Limb (tissue), 2 donors: ENCODE data around the gene DISP3.

Experiments used
- DNase-seq, 2 donors: peaks; one replicate each; pipeline ENCODE4 v3.0.0-alpha.2; 2016; ENCODE audit errors: extremely low spot score in 2 of 2

The DISP3 gene

DNA sequence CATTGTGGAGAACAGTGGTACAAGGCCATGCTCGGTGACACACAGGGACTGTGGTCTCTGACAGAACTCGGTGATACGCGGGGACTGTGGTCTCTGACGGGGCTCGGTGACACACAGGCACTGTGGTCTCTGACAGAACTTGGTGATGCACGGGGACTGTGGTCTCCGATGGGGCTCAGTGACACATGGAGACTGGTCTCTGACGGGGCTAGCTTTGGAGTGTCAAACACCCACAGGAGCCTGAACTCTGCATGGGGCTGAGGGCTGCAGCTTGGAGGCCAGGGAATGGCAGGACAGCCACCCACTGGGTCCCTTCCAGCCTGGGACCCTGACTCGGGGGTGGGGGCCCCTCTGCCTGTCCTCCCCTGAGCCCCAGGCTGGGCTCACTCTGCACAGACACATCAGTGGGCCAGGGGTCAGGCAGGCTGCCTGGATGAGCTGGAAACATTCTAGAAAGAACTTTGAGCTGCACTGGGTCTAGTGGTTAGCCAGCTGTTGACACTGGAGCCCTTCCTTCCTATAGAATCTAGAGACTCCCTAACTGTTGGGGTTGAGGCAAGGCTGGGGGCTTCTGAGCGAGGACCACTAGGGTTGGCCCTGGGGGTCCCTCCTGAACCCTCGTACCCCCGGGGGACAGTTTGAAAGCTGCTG, 49.8 kb downstream of the DISP3 start:
- DNase-seq, result no peak

- DNase-seq, result no peak
Measured at GRCh38 chr1:11529330-11529729, 50.4 kb downstream of the DISP3 start.

- no peak for DNase-seq
Measured at GRCh38 chr1:11529763-11530730, 51.1 kb downstream of the DISP3 start.

DNA sequence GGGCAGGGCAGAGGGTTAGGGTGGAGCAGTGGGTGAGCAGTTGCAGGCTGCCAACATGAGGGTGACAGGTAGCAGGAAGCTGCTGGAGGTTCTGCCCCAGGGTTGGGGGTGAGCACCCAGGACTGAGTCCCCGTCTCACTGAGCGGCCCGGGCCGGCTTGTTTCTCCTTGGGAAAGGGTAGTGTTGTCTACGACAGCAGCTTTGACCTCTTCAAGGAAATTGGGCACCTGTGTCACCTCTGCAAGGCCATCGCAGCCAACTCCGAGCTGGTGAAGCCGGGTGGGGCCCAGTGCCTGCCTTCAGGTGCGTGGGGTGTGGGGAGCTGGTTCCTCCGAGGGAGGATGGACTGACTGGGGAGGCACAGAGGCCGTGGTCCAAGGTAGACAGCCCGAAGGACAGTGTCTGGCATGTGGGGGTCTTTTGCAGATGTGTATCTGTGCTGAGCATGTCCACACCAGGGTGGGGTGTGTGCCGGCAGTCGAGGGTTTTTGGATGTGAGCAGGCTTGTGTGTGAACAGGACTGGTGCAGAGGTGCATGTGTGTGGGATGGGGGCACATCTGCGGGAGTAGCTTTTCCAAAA, 51.9 kb downstream of the DISP3 start:
- no peak for DNase-seq

- DNase-seq, result no peak
Measured at GRCh38 chr1:11531314-11531870, 52.4 kb downstream of the DISP3 start.

DNA sequence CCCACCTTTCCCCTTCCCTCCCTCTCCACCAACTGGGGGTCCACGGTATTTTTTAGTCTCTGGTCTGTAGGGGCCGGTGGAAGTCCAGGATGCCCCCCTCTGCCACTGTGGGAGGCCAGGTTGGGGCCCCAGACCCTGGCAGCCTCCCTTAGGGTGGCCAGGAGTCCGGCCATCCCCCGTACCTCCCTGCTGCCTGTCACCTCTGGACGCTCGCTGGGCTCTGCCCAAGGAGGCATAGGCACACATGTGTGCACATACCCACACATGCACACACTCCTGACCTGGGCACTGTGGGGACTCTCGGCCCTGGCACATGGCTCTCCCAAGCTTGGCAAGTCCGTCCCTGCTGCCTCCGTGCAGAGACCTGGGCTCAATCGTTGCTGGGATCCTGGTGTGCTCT, 53.0 kb downstream of the DISP3 start:
- no peak for DNase-seq

GRCh38 chr1:11533790-11534787, 55.1 kb downstream of the DISP3 start:
- no peak for DNase-seq

GRCh38 chr1:11534846-11535245, 55.9 kb downstream of the DISP3 start:
- DNase-seq, result no peak

DNA sequence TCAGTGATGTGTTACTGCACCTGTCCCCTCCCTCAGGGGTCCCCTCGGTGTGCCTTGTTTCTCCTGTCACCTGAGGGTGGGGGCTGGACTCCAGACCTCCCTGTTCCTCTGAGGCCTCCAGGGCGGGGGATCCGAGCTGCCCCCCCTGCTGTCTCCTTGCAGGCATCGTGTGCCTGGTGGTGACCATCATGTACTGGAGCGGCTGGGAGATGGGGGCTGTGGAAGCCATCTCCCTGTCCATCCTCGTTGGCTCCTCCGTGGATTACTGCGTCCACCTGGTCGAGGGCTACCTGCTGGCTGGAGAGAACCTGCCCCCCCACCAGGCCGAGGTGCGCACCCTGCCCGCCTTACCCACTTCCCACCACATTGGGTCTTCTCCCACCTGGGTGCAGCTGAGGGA, 56.4 kb downstream of the DISP3 start:
- no peak for DNase-seq

- DNase-seq, result no peak
Measured at GRCh38 chr1:11535761-11536572, 57.0 kb downstream of the DISP3 start.

- no peak for DNase-seq
Measured at GRCh38 chr1:11536573-11537379, 57.8 kb downstream of the DISP3 start.

DNA sequence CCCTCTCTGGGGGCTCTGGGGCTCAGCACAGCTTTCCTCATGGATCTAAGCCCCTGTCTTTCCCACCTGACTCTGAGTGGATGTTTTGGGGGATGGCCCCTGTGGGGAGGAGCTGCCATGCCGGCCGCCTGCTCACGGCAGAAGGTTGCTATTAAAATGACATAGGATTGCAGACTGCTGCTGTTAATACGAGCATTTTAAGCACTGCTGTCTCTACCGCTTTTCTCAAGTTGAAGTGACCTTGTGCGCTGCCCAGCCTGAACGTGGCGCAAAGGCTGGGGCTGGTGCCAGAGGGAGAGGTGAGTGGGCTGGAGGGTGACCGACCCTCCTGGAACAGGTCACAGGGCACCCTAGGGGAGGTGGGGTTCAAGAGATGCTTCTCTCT, 58.4 kb downstream of the DISP3 start:
- DNase-seq, result no peak

DNA sequence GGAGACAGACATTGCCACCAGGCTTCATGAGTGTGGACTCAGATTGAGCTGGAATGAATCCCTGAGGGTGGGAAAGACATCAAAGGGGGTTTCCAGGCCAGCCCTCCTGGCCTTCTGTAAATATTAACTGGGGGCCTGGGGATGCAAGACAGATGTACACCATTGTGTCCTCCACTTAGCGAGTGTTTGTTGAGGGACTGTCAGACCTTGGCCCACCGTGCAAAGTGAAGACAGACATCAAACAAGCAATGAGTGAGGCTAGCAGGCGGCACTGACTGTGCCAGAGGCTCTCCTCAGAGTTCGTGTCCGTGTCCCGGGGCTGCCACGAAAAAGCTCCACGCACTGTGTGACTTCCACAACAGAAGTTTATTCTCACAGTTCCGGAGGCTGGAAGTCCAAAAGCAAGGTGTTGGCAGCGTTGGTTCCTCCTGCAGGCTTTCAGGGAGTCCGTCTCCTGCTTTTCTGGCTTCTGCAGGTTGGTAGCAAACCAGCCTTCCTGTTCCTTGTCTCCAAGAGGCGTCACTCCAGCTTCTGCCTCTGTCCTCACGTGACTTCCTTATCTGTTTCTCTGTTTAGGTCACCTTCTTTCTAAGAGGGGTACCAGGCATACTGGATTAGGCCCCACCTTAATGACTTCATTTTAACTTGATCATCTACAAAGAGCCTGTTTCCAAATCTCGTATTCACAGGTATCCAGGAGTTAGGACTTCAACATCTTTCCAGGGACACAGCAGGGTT, 59.1 kb downstream of the DISP3 start:
- DNase-seq, result no peak

GRCh38 chr1:11538886-11539285, 59.9 kb downstream of the DISP3 start:
- DNase-seq, result no peak

- no peak for DNase-seq
Measured at GRCh38 chr1:11539850-11540772, 61.2 kb downstream of the DISP3 start.

- no peak for DNase-seq
Measured at GRCh38 chr1:11540773-11541160, 61.8 kb downstream of the DISP3 start.

DNA sequence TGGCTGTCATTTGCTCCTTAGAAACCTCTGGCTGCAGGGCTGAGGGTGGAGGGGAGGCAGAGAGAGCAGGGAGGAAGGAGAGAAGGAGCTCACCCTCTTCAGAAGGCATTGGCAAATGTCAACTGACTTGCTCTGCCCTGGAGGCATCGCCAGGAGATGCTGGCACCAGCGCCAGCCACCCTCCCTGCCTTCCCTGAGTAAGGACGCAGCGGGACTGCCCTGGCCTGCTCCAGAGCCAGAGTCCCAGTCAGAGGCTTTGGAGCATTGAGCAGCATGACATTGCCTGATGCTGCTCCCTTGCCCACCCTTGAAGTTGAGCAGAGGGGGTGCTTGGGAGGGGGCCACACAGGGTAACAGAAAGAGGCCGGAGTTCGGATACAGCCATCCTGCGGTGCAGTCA, 62.3 kb downstream of the DISP3 start:
- no peak for DNase-seq
